GM12878 (cell line): ENCODE results near the gene ADAMTSL3. TPM values are rescaled to one million over a fixed set of nuclear protein-coding genes. Genes with fewer than 3 reads are reported as not detected.
"Not testable (repeated sequence)": the region's sequence is repeated elsewhere in the genome, so short reads cannot be mapped to it uniquely, and the experiment has no call there.

ENCODE experiments used
- ATAC-seq: fragments of 200-7000 bp; cut with Tn5 transposase; 3 replicates; pipeline ENCODE4 v1.9.1; 2020; ENCODE audit warnings: mild to moderate bottlenecking, moderate library complexity
- BruUV-seq: library from RNA; stranded (reverse); fragments of 400-500 nt; replicated peaks from 2 replicates; lab custom pipeline; 2021; lab: Mats Ljungman, UMichigan
- CTCF ChIA-PET: fragments of 300-600 bp; sonication (Branson Sonifier 250); formaldehyde crosslinking; extraction: SDS; loops from one replicate; lab custom pipeline; 2021; ENCODE audit warnings: inconsistent platforms; lab: Yijun Ruan, JAX
- POLR2A ChIA-PET: fragments of 350-600 bp; formaldehyde crosslinking; extraction: SDS; loops from one replicate; lab custom pipeline; 2021; ENCODE audit warnings: inconsistent platforms; lab: Charles Lee
- RAD21 ChIA-PET: fragments of 300-600 bp; sonication (Branson Sonifier 250); formaldehyde crosslinking; loops from one replicate; lab custom pipeline; 2023; ENCODE audit warnings: antibody characterized with exemption; ENCODE audit not compliant: unreplicated experiment; lab: Charles Lee
- SMC1A ChIA-PET: fragments of 300-600 bp; sonication (Branson Sonifier 250); formaldehyde crosslinking; loops from one replicate; lab custom pipeline; 2023; ENCODE audit not compliant: unreplicated experiment, uncharacterized antibody; lab: Charles Lee
- DNase-seq: peaks from one replicate; pipeline ENCODE4 v3.0.0-alpha.2; 2011; ENCODE audit warnings: low read depth, low spot score
- FAIRE-seq: peaks from 3 replicates; lab custom pipeline; 2011; peaks lifted over from hg19 to GRCh38; lab: Jason Lieb, UNC
- H2AFZ ChIP-seq: 2 replicates; pipeline ENCODE4 v1.6.0; 2011; ENCODE audit warnings: low read depth, low read length, control low read depth; ENCODE audit not compliant: control insufficient read depth
- H3K27ac ChIP-seq: 2 replicates; pipeline ENCODE4 v1.5.1; 2011; ENCODE audit warnings: control low read depth; ENCODE audit not compliant: control insufficient read depth, insufficient read depth
- H3K27me3 ChIP-seq, 2 experiments: replicated peaks in 1 of 2; 2 replicates each; pipeline versions ENCODE4 v1.6.0 to v1.6.1; 2011; ENCODE audit warnings: low read length in 1 of 2; ENCODE audit not compliant: control insufficient read depth in 2 of 2, insufficient read depth in 2 of 2
- H3K36me3 ChIP-seq, 2 experiments: 2 replicates each; pipeline ENCODE4 v1.5.1; 2011; ENCODE audit warnings: low read length in 1 of 2; ENCODE audit not compliant: control insufficient read depth in 2 of 2, insufficient read depth in 2 of 2
- H3K4me1 ChIP-seq: 2 replicates; pipeline ENCODE4 v1.6.1; 2011; ENCODE audit warnings: mild to moderate bottlenecking, low read length, moderate library complexity, mixed read lengths; ENCODE audit not compliant: control insufficient read depth, insufficient read depth
- H3K4me2 ChIP-seq: 2 replicates; pipeline ENCODE4 v1.6.0; 2011; ENCODE audit warnings: control low read depth; ENCODE audit not compliant: control insufficient read depth, insufficient read depth
- H3K4me3 ChIP-seq: fragments of 200-600 bp; sonication (generic); 2 replicates; pipeline ENCODE4 v1.5.1; 2016
- H3K79me2 ChIP-seq: 2 replicates; pipeline ENCODE4 v1.6.0; 2011; ENCODE audit warnings: low read length; ENCODE audit not compliant: control insufficient read depth, insufficient read depth
- H3K9ac ChIP-seq: 2 replicates; pipeline ENCODE4 v1.8.0; 2011; ENCODE audit warnings: low read length, control low read depth, mixed read lengths; ENCODE audit not compliant: control insufficient read depth, insufficient read depth
- H3K9me3 ChIP-seq: replicated peaks from 3 replicates; pipeline ENCODE4 v1.5.1; 2011; ENCODE audit warnings: mild to moderate bottlenecking, low read length; ENCODE audit not compliant: control insufficient read depth, insufficient read depth
- H4K20me1 ChIP-seq: 2 replicates; pipeline ENCODE4 v1.6.0; 2011; ENCODE audit not compliant: control insufficient read depth, insufficient read depth
- HCFC1 ChIP-seq: fragments of 150-350 bp; IDR thresholded peaks from 2 replicates; pipeline ENCODE4 v1.6.1; 2014; ENCODE audit warnings: low read length
- WGBS: methylation state at CpG from one replicate; pipeline ENCODE4 v1.1.6; 2016; ENCODE audit warnings: low lambda C conversion rate; ENCODE audit not compliant: insufficient replicate concordance, insufficient coverage; ENCODE audit errors: missing lambda C conversion rate; 5-methylcytosine and 5-hydroxymethylcytosine counted together
- in situ Hi-C: fragments of 300-500 bp; cut with MboI; formaldehyde crosslinking; loops from 9 replicates; pipeline ENCODE4 v1.14.3; 2018; ENCODE audit warnings: mixed read lengths
- intact Hi-C: fragments of 100-400 bp; cut with micrococcal nuclease; formaldehyde crosslinking; loops from one replicate; pipeline ENCODE4 v1.14.2; 2022; ENCODE audit not compliant: unreplicated experiment
- polyA plus RNA-seq, 11 experiments: library from polyadenylated mRNA; depleted of rRNA in 4 of 11; unstranded in 6 of 11; stranded (reverse) in 5 of 11; fragments of >200 nt; fragmentation: Nextera tagmentation in 4 of 11; fragmentation: Illumina TruSeq in 1 of 11; extraction: Ambion mirVana in 4 of 11; extraction: Trizol in 1 of 11; gene quantifications; 1 replicate in 1 of 11; 2 replicates in 10 of 11; pipeline versions ENCODE4 v1.2.1 to v1.2.3, GENCODE V29; 2011 to 2016; ENCODE audit warnings: inconsistent platforms in 2 of 11, missing spikeins in 2 of 11, low read depth in 1 of 11
- total RNA-seq, 4 experiments: library from RNA; depleted of rRNA in 3 of 4; stranded (reverse); fragments of >200 nt in 3 of 4; fragmentation: Illumina TruSeq in 1 of 4; extraction: Trizol in 1 of 4; gene quantifications; 2 replicates each; pipeline versions ENCODE4 v1.2.1 to v1.2.3, GENCODE V29; 2013 to 2021

The ADAMTSL3 gene
- total and polyA plus RNA-seq, 10 of the 15 experiments (the other 5 are each of a cell fraction or from before 2014, with no cell fraction given): 0.01 to 0.28 (median 0.13) TPM

DNA sequence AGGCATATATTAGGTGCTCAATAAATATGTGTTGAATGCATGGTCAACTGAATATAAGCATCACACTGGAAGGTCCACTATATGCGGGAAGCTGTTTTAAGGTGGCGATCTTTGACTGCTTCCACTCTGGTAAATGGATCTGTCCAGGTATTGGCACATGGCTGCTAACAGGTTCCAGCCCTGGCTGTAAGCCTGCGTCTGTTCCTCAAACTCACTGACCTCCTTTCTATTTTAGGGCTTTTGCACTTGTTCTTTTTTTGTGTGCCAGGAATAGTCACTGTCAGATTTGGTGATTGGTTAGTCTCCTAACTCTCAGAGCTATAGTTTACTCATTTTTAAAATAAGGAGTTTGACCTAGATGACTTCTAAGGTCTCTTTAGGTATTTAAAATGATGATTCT lies 46.2 kb downstream of the ADAMTSL3 start:
- WGBS: 76% methylated on average over 3 of the region's 3 CpGs
- RAD21 ChIA-PET: no interaction called here

DNA sequence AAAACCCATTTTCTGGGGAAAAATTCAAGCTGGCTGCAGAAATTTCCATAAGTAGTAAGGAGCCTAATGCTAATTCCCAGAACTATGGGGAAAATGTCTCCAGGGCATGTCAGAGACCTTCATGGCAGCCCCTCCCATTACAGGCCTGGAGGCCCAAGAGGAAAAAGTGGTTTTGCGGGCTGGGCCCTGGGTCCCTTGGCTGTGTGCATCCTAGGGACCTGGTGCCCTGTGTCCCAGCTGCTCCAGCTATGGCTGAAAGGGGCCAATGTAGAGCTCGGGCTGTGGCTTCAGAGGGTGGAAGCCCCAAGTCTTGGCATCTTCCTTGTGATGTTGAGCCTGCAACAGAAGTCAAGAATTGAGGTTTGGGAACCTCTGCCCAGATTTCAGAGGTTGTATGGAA lies 48.4 kb downstream of the ADAMTSL3 start:
- in situ Hi-C loops, DNase-seq, intact Hi-C loops, H3K4me1 ChIP-seq, RAD21 ChIA-PET, H3K27me3 ChIP-seq, H3K27ac ChIP-seq, H3K4me3 ChIP-seq, H3K36me3 ChIP-seq, H3K9me3 ChIP-seq, ATAC-seq, H4K20me1 ChIP-seq, H3K79me2 ChIP-seq, FAIRE-seq, SMC1A ChIA-PET, POLR2A ChIA-PET, H3K9ac ChIP-seq, H2AFZ ChIP-seq, CTCF ChIA-PET, H3K4me2 ChIP-seq, BruUV-seq: not testable (repeated sequence)
- WGBS: 23% methylated on average over 2 of the region's 2 CpGs

More for the DNA sequence above, 46.2 kb downstream of the ADAMTSL3 start:
- H3K36me3 ChIP-seq: no peaks in the 10 kb centered on the region
- H3K4me2 ChIP-seq: no peak overlapping the region
- intact Hi-C loops: no loop called here
- DNase-seq: no peak
- no peak overlapping the region for H2AFZ ChIP-seq
- ATAC-seq: no peak
- H3K4me1 ChIP-seq: no peaks in the 10 kb centered on the region
- ChIA-PET POLR2A (no interaction called here), SMC1A (no interaction called here), CTCF (no interaction called here)
- no peaks in the 10 kb centered on the region for H3K27me3 ChIP-seq
- no peaks in the 10 kb centered on the region for H3K79me2 ChIP-seq
- no peak for FAIRE-seq
- BruUV-seq: no TSS peak
- H4K20me1 ChIP-seq: no peaks in the 10 kb centered on the region
- no peak overlapping the region for H3K27ac ChIP-seq
- no peak overlapping the region for H3K9ac ChIP-seq
- H3K4me3 ChIP-seq: no peak overlapping the region
- no peak for TF ChIP-seq HCFC1
- in situ Hi-C loops: no loop called here
- no peaks in the 10 kb centered on the region; the same call in 2 of the 3 replicates for H3K9me3 ChIP-seq
